ENCODE data around the gene MFSD12.
"Not testable (repeated sequence)": the region's sequence is repeated elsewhere in the genome, so short reads cannot be mapped to it uniquely, and the experiment has no call there.

Gene MFSD12

DNA sequence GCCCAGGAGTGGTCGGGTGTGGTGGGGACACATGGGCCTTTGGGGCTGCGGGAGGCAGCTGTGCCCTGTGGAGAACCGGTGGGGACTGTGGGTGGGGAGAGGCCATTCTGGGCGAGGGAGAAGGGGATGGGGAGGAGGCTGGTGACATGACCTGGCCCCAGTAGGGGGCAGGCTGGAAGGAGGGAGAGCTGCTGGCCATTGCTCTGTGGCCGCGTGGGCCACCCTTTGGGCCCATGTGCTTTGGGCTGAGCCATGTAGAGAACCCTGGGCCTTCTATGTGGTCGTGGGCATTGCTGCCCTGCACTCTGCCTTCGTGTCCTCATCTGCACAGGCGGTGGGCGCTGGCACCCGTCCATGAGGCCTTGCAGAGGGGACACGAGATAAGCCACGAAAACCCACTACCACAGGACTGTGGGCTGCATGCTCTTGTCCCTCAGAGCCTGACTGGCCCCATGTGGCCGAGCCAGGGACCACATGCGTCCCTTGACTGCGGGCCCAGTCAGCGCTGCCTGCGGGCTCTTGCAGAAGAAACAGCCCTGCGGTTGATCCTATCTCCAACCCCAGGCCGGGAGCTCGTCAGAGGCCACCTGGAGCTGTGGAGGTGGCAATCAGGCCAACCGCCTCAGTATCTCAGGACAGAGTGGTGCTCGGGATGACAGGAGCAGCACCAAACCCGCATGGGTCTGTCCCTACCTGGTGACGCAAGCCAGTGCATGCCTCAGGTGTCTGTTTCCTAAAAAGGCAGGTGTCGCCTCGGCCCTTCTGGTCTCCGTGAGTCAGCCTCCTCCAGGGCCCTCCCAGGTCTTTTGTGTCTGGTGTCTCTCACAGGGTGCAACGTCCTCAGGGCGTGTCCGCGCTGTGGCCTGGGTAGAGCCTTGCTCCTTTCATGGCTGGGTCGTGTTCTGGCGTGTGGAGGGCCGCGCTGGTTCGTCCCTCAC lies 37.0 kb downstream of the MFSD12 start:
- DNase-seq: no peak

DNA sequence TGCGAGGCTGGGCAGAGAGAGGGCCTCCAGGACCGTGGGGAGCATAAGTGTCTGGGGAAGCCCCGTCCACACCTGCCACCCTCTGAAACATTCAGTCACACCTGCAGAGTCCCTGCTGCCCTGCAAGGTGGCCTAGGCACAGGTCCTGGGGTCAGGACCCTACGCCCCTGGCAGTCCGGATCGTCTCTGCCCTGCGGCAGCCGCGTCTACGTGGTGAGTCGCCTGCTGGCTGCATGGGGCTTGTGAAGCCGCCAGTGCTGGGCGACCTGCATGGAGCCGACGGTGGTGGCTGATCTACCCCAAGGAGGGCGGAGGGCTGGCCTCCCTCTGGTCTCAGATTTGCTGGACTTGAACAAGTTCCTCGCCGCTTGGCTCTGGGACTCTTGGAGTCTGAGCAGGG lies 38.3 kb downstream of the MFSD12 start:
- DNase-seq: no peak

DNA sequence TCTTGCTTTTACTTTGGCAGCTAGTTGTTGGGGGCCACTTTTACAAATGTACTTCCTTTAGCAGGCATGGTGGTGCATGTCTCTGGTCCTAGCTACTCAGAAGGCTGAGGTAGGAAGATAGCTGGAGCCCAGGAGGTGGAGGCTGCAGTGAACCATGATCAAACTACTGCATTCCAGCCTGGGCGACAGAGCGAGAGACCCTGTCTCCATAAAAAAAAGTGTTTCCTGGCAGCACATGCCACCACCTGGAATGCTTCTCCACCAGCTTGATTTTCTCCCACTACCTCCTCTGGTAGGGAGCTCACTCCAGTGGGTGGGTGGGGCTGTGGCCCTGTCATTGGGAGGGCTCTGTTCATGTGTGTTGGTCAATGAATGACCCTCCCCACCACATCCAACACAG lies 38.7 kb downstream of the MFSD12 start:
- DNase-seq: no peak

DNA sequence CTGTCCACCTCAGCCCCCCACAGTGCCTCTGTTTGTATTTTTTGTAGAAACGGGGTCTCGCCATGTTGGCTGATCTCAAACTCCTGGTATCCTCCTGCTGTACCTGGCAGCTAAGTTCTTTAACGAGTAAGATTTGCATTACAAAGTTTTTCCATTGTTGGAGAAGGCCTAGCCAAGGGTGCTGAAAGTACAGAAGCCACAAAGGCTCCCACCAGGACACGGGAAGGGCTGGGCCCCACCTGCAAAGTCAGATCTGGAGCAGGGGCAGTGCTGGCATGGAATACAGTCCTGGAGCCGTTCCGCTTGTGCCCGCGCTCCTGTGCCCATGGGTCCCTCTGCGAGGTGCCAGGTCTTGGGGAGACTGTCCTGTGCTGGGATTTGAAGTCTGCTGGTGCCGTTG lies 39.1 kb downstream of the MFSD12 start:
- no peak for DNase-seq

DNA sequence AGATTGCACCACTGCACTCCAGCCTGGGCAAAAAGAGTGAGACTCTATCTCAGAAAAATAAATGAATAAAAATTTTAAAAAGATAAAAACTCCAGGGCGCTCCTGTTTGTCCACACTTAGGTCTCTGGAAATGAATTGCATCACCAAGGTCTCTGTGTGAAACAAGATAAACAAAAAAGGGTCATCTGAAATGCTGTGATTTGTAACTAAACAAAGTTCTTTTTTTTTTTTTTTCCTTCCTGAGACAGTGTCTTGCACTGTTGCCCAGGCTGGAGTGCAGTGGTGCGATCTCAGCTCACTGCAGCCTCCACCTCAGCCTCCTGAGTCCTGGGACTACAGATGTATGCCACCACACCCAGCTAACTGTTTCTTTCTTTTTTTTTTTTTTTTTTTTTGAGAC lies 39.7 kb downstream of the MFSD12 start:
- no peak for DNase-seq

DNA sequence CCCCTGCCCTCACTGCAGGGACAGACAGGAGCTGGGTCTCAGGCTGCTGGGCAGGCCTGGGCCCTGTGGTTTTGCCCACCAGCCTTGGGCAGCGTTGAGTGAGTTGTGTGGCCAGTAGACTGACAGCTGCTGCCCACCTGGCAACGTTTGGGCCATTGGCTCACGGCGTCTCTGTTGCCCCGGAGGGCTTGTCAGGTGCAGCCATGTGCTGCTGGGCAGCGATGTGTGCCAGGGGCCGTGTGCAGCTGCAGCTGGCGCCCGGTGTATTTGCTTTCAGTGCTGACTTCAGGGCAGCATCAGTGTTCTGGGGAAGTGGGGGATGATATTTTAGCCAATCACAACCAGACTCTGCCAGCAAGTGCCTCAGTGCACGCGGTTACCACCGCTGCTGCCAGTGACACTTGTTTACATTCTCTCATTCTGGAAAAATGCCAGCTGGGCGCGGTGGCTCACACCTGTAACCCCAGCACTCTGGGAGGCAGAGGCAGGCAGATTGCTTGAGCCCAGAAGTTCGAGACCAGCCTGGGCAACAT lies 40.6 kb downstream of the MFSD12 start:
- DNase-seq: peak; percentile 74

DNA sequence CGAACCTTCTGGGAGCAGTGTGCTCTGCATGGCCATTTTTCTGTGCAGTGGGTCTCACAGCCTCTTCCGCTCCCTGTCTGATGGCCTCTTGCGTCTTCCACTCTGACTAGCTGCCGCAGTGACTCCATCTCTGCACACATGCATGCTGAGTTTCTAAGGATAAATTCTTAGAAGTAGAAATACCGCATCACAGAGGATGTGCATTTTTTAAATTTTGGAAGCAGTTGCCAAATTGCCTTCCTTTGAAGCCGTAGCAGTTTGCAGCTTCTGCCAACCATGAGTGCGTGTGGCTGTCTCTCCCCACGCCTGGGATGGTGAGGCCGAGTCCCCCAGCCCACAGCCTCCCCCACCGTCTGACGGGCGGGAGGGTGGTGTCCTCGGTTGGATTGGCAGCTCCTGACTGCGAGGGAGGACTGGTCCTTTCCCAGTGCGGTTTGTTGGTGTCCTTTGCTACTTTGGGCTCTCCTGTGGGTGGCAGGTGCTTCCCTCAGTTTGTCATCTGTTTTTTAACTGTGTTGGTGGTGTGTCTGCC lies 41.4 kb downstream of the MFSD12 start:
- no peak for DNase-seq

DNA sequence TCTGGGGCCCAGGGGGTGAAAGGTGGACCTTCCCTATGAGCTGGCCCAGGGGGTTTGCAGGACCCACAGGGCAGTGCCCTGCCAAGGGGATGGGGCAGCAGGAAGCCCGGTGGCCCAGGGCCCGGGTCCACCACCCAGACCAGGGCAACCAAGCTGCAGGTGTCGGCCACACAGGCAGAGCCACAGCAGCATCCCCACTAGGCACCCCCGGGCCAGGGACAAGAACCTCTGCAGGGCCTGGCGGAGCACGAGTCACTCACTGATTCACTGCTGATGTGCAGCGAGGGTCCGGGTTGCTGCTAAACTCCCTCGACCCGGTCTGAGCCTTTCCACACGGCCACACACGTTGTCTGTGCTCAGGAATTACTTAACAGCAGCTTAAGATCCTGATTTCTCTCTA lies 42.5 kb downstream of the MFSD12 start:
- no peak for DNase-seq

DNA sequence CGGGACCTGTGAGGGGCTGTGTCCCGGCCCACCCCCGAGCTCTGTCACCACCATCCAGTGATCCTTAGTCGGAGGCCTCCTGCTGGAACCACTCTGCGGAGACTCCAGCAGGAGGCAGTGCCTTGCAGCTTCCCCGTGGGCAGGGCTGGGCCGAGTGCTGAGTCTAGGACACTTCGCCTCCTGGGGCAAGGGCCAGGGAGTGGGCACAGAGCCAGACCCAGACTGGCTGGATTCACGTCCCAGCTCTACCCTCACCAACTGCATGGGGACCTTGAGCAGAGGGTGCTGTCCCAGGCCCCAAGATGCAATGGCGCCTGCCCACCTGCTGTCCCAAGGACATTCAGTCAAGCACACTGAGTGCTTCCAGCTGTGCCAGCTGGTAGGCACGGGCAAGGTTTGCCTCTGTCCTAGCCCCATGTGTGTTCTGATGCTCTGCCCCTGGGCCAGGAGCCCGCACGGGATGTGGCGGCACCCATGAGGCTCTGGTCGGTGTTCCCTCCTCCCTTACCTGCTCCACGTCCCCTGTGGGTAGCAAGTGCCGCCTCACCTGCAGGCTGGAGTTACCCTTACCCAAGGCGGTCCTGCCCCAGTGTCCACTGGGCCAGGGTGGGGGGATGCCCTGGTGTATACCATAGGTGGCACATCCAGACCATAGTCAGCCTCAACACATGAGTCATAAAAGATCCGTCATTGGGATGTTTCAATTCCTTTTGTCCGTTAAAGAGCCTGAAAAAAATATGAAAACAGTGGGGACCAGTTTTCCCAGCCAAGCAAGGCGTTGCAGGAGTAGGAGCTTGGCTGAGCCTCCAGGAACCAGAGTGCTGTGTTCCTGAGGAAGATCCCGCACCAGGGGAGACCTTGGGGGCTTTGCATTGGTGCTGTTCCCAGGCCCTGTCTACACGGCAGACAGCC lies 43.9 kb downstream of the MFSD12 start:
- DNase-seq: no peak

DNA sequence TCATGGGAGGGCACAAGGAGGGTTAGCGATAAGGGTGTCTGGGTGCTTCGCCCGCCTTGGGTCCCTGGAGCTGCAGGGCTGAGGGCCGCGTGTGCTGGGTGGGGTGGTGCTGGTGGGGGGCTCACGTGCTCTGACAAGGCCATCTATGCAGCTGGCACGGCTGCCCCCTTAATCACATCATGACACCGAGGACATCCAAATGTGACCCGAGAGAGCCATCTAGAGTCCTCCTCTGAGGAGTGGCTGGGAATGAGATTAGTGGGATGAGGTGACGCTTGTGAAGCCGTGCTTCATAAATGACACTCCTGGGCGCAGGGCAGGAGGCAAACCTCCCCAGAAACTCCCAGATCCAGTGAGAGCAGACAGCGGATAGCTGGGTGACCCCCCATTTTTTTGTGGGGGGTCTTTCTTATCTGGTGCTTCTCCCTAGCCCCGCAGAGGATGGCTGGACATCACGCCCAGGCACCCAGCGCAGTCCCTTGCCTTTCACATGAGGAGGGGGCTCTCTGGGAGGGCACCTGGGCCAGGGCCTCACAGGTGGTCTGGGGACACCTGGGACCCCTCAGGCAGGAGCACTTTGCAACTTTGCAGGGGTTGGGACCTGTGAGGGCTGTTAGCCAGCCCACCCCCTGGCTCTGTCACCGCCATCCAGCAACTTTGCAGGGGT lies 44.7 kb downstream of the MFSD12 start:
- no peak for DNase-seq

DNA sequence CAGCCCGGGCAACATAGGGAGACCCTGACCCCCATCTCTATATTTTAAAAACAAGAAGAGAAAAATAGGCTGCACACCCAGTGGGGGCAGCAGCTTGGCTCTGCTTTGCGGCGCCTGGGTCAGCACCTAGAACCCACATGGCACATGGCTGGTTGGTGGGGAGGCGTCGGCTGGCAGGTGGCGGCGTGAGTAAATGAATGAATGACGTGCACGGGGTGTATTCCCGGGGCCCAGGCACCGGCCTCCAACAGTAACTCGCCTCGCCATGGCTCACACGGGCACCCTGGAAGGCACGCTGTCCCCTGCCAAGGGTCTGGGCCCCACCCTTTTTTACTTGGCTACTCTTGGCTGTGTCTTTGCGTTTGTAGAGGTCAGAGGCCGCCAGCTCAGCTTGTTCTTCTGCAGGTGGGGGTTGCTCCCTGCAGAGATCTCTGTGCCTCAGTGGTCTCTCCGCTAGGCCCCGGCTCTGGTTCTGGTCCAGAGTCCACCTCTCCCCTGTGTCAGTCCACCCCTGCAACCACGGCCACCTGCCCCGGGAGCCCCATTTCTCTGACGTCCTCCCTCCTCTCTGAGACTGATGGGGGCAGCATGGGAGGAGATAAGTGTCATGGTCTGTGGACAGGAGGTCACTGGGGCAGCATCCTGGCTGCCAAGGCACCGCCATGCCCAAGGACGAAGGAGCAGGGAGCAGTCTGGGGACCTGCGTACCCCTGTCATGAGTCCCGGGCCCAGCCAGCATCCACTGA lies 45.7 kb downstream of the MFSD12 start:
- no peak for DNase-seq

DNA sequence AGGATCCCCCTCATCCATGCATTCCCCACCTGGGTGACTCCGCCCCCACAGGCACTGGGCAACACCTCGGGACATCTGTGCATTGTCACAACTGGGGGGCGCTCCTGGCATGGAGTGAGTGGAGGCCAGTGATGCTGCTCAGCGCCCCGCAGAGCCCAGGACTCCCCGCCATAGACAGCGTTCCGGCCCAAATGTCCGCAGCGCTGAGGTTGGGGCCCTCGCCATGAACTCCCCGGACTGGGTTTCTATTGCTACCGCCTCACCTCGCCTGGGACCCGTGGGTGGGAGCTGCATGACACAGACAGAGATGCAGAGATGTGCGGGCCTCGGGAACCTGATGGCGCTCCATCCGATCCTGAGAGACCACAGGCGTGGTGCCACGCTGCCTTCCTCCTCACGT lies 46.7 kb downstream of the MFSD12 start:
- no peak for DNase-seq

DNA sequence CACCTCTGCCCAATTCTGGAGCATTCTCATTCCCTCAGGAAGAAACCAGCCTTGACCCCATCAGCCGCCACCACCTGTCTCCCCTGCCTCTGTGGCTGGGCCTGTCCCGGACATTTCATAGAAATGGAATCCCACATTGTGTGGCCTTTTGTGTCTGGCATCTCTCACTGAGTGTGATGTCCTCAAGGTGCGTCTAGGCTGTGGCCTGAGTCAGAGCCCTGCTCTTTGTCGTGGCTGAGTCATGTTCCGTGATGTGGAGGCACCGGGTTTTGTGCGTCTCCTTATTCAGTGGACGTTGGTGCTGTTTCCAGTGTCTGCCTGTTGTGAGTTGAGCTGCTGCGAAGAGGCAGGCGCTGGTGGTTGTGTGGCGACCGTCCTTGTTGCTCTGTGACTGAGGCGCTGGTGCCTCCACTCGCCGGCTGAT lies 47.8 kb downstream of the MFSD12 start:
- DNase-seq: no peak

DNA sequence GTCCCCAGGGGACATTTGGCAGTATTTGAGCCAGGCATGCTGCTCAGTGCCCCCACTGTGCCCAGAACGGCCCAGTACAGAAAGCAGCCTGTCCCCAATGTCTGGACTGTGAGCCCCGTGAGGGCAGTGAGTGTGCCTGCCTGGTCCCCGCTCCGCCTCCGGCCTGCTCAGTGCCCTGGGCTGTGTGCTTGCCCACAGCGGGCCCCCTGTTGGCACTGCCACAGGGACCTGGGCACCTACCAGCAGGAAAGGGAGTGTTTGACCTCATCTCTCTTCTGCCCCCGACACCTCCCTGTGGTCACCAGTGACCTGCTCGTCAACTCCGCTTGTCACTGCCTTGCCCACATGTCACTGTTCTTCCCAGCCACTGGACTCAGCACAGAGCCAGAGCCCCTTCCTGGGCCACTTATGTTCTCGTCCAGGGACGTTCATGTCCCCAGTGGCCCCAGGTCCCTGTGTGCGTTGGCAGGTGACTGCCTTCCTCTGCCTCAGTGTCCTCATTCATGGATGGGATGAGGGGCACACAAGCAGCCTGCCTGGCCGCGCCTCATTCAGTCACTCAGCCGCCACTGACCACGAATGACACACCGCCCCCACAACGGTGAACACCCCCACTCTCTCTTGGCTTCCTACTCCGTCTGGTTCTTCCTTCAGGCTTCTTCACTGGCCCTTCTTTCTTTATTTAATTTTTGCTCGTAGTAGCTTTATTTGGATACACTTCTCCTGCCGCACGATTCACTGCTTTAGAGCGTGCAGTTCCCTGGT lies 48.4 kb downstream of the MFSD12 start:
- DNase-seq: no peak

DNA sequence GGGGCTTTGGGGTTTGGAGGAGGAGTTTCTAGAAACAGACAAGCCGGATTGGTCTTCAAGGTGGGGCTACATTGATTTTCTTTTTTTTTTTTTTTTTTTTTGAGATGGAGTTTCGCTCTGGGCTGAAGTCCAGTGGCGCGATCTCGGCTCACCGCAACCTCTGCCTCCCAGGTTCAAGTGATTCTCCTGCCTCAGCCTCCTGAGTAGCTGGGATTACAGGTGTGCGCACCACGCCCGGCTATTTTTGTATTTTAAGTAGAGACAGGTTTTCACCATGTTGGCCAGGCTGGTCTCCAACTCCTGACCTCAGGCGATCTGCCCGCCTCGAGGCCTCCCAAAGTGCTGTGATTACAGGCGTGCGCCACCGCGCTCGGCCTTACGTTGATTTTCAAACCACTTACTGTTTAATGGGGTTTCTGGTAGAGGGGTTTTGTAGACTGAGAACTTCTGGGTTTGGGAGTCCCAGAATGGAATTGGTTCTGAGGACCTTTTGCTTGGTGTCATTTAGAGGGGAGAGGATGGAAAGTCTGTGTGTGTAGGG lies 49.2 kb downstream of the MFSD12 start:
- DNase-seq: not testable (repeated sequence)

DNA sequence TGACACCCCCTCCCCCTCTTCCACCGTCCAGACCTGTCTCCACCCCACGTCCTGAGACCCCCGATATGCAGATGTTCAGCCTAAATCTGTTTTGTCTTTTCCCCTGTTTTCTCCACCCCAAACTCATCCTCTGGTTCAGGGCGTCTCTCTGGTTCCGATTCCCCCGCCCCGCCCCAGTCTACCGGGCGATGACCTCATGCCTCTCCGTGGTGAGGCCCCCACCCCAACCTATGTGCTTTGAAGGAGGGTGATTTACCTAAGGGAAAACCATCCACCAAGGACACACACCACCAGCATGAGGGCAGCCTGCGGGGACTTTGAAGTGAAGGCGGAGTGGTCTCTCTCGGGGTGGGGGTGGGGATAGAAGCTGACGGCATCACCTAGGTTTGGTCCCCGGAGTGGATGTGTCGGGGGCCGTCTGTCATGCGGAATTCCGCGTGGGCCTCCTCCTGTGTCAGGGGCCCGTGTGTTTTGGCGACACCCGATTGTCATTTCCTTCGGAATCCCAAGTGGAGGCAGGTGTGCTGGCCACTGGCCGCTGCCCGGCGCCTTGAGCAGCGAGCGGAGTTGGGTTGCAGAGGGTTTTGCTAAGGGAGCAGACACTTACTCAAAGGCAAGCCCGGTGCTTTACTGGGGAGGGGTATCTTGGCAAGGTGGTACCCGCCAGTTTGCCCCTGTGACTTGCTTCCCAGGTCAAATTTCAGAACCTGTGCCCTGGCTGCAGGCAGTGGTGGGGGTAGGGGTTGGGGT lies 49.8 kb downstream of the MFSD12 start:
- no peak for DNase-seq

DNA sequence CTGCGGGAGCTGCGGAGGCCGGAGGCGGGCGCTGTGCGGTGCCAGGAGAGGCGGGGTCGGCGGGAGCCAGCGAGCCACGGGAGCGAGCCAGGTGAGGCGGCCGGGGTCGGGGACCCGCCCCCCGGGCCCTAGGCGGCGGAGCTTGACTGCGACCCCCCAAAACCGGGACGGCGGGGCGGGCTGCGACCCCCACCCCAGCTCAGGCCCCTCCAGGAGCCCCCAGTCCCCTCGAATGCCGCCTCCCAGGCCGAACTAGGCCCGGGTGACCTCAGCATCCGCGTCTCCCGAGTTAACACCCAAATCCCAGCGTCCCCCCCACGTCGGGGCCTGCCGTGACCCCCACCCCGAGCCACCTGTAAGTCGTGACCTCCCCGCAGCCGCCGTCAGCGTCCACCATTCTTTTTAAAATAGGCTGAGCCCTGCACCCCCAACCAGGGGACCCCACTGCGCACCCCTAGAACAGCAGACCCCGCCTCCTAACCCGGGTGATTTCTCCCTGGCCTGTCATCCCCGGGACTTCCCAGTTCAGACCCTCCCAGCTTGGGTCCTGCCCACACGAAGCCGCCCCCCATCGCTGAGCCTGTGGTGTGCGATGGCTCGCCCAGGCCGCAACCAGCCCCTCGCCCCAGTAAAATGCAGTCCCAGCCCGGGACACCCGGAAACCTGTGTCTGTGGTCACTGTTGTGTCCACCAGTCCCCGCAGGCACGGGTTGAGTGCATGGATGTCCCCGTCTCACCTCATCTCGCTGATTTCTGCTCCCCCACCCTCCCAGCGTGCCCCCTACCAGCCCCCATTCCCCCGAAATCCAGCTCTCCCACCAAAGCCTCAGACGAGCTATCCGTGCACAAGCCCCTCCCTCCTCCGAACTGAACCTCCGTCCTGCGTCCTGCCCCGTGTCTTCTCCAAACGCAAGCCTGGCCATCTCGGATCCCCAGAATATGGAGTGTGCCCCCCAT lies 50.7 kb downstream of the MFSD12 start:
- no peak for DNase-seq

DNA sequence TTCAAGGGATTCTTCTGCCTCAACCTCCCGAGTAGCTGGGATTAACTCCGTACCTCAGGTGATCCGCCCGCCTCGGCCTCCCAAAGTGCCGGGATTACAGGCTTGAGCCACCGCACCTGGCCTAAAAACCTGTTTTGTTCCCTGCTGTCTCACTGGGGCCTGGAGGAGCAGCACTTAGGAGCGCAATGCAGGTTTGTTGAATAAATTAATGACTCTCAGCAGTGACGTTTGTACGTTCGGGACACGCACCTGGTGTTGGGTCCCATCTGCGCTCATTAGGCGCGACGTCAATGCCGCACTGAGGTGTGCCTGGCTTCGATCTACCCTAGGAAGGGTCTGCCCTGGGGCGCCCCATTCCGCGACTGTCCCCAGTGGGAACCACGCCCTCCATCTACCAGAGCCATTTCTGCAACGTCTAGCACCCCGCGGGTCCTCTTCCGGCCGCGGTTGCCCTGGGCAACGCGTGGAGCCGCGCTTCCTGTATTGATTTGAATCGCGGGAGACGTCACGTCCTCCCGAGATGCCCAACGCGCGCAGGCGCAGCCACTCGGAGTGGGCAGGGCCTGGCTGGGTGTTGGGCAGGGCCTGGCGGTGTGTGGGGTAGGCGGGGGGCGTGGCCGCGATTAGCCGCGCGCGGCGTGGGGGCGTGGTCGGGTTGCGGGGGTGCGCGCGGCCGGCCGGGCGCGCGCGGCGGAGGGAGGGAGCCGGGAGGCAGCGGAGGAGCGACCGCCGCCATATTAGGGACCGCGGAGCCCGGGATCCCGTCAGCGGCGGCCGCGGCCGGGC lies 51.6 kb downstream of the MFSD12 start, which contains the start of gene FZR1:
FZR1 (plus strand) TSS at position 714 of the 786 bp plus-strand sequence. CDS start 16,679 bp downstream, outside the sequence.
- DNase-seq: peak; percentile 84

Measured in NCI-H510A (cell line).